Stimulated activated naive B cell treated with anti-CD40 and anti-IgM and Interleukin-4, amounts not matched to agents 10 μg/mL and 1 μg/mL and 100 μg/mL, for 72 hours (primary cell): ENCODE data around the gene KLHL3.

Source experiments
- ATAC-seq, 2 donors: fragments of 150-1000 bp; cut with Tn5 transposase; replicated peaks; 2 replicates each; pipeline ENCODE4 v1.10.0; 2021; ENCODE audit warnings: moderate library complexity in 1 of 2
- DNase-seq: peaks from one replicate; pipeline ENCODE4 v3.0.0; 2021
- H3K27ac Mint-ChIP-seq: one replicate; pipeline ENCODE4 v1.8.0; 2022; ENCODE audit warnings: mild to moderate bottlenecking, mixed read lengths
- H3K27me3 Mint-ChIP-seq, 2 donors: one replicate each; pipeline ENCODE4 v1.8.0; 2022; ENCODE audit warnings: mixed read lengths in 2 of 2
- H3K36me3 Mint-ChIP-seq, 2 donors: one replicate each; pipeline ENCODE4 v1.8.0; 2022; ENCODE audit warnings: mixed read lengths in 2 of 2, mild to moderate bottlenecking in 1 of 2
- H3K4me1 Mint-ChIP-seq, 2 donors: one replicate each; pipeline ENCODE4 v1.8.0; 2022; ENCODE audit warnings: mixed read lengths in 2 of 2, mild to moderate bottlenecking in 1 of 2
- H3K4me3 Mint-ChIP-seq, 2 donors: one replicate each; pipeline ENCODE4 v1.8.0; 2022; ENCODE audit warnings: mild to moderate bottlenecking in 2 of 2, mixed read lengths in 2 of 2, moderate library complexity in 1 of 2
- H3K9me3 Mint-ChIP-seq, 2 donors: one replicate each; pipeline ENCODE4 v1.8.0; 2022; ENCODE audit warnings: mixed read lengths in 2 of 2, mild to moderate bottlenecking in 1 of 2

The KLHL3 gene

GRCh38 chr5:137734962-137735554, 831 bp downstream of the KLHL3 start:
- H3K4me3 Mint-ChIP-seq, result no peak overlapping the region
- ATAC-seq (peak; percentile 49 to 54), DNase-seq (no peak)
- peaks cover 0 to 5% of the 10 kb centered on the region in 2 donors for H3K36me3 Mint-ChIP-seq
- peaks cover 2 to 3% of the 10 kb centered on the region in 2 donors for H3K9me3 Mint-ChIP-seq
- H3K27ac Mint-ChIP-seq, result no peak overlapping the region
- H3K4me1 Mint-ChIP-seq, result peaks cover 0 to 9% of the 10 kb centered on the region in 2 donors
- H3K27me3 Mint-ChIP-seq, result no peaks in the 10 kb centered on the region

GRCh38 chr5:137734331-137734730, 1.6 kb downstream of the KLHL3 start:
- peaks cover 0 to 5% of the 10 kb centered on the region in 2 donors for H3K36me3 Mint-ChIP-seq
- ATAC-seq (no peak), DNase-seq (no peak)
- no peak overlapping the region for H3K4me3 Mint-ChIP-seq
- peaks cover 2 to 3% of the 10 kb centered on the region in 2 donors for H3K9me3 Mint-ChIP-seq
- H3K4me1 Mint-ChIP-seq, result peaks cover 0 to 9% of the 10 kb centered on the region in 2 donors
- H3K27ac Mint-ChIP-seq, result no peak overlapping the region
- no peaks in the 10 kb centered on the region for H3K27me3 Mint-ChIP-seq

- peaks cover 0 to 5% of the 10 kb centered on the region in 2 donors for H3K36me3 Mint-ChIP-seq
- peaks cover 2 to 3% of the 10 kb centered on the region in 2 donors for H3K9me3 Mint-ChIP-seq
- H3K27ac Mint-ChIP-seq, result no peak overlapping the region
- H3K4me3 Mint-ChIP-seq, result no peak overlapping the region
- peaks cover 0 to 9% of the 10 kb centered on the region in 2 donors for H3K4me1 Mint-ChIP-seq
- no peaks in the 10 kb centered on the region for H3K27me3 Mint-ChIP-seq
- ATAC-seq (no peak), DNase-seq (no peak)
Observed at GRCh38 chr5:137733922-137734321, 2.0 kb downstream of the KLHL3 start.

GRCh38 chr5:137733006-137733405, 2.9 kb downstream of the KLHL3 start:
- Mint-ChIP-seq H3K36me3 (peaks cover 0 to 4% of the 10 kb centered on the region in 2 donors), H3K9me3 (peaks cover 2% of the 10 kb centered on the region in 2 donors), H3K27ac (no peak overlapping the region), H3K27me3 (no peaks in the 10 kb centered on the region), H3K4me3 (no peak overlapping the region), H3K4me1 (peaks cover 0 to 9% of the 10 kb centered on the region in 2 donors)
- ATAC-seq, result no peak
- no peak for DNase-seq

- no peaks in the 10 kb centered on the region for H3K9me3 Mint-ChIP-seq
- ATAC-seq (no peak), DNase-seq (no peak)
- H3K27ac Mint-ChIP-seq, result no peak overlapping the region
- no peak overlapping the region for H3K4me3 Mint-ChIP-seq
- H3K27me3 Mint-ChIP-seq, result no peaks in the 10 kb centered on the region
- peaks cover 0 to 6% of the 10 kb centered on the region in 2 donors for H3K4me1 Mint-ChIP-seq
- H3K36me3 Mint-ChIP-seq, result no peaks in the 10 kb centered on the region
Observed at GRCh38 chr5:137731176-137731575, 4.7 kb downstream of the KLHL3 start.

- no peaks in the 10 kb centered on the region for H3K9me3 Mint-ChIP-seq
- peaks cover 0 to 6% of the 10 kb centered on the region in 2 donors for H3K4me1 Mint-ChIP-seq
- no peak for DNase-seq
- ATAC-seq, result no peak
- H3K27me3 Mint-ChIP-seq, result no peaks in the 10 kb centered on the region
- H3K36me3 Mint-ChIP-seq, result no peaks in the 10 kb centered on the region
- no peak overlapping the region for H3K4me3 Mint-ChIP-seq
- H3K27ac Mint-ChIP-seq, result no peak overlapping the region
Observed at GRCh38 chr5:137730336-137730735, 5.6 kb downstream of the KLHL3 start.

- no peak for ATAC-seq
- DNase-seq, result no peak
Observed at GRCh38 chr5:137728048-137728447, 7.8 kb downstream of the KLHL3 start.

GRCh38 chr5:137727623-137728022, 8.3 kb downstream of the KLHL3 start:
- no peak for DNase-seq
- H3K4me3 Mint-ChIP-seq, result no peak overlapping the region
- H3K36me3 Mint-ChIP-seq, result no peaks in the 10 kb centered on the region
- no peak overlapping the region for H3K27ac Mint-ChIP-seq
- H3K27me3 Mint-ChIP-seq, result no peaks in the 10 kb centered on the region
- no peaks in the 10 kb centered on the region for H3K4me1 Mint-ChIP-seq
- no peaks in the 10 kb centered on the region for H3K9me3 Mint-ChIP-seq
- no peak for ATAC-seq

More at GRCh38 chr5:137728048-137728447, 7.8 kb downstream of the KLHL3 start:
- Mint-ChIP-seq H3K4me1 (no peaks in the 10 kb centered on the region), H3K27me3 (no peaks in the 10 kb centered on the region), H3K9me3 (no peaks in the 10 kb centered on the region), H3K27ac (no peak overlapping the region), H3K4me3 (no peak overlapping the region), H3K36me3 (no peaks in the 10 kb centered on the region)

- no peaks in the 10 kb centered on the region for H3K27me3 Mint-ChIP-seq
- H3K36me3 Mint-ChIP-seq, result no peaks in the 10 kb centered on the region
- no peak overlapping the region for H3K4me3 Mint-ChIP-seq
- no peak for DNase-seq
- H3K4me1 Mint-ChIP-seq, result no peaks in the 10 kb centered on the region
- no peak overlapping the region for H3K27ac Mint-ChIP-seq
- no peaks in the 10 kb centered on the region for H3K9me3 Mint-ChIP-seq
- no peak for ATAC-seq
Observed at GRCh38 chr5:137724251-137724650, 11.6 kb downstream of the KLHL3 start.

GRCh38 chr5:137718611-137719010, 17.3 kb downstream of the KLHL3 start:
- ATAC-seq (no peak), DNase-seq (no peak)
- no peak overlapping the region for H3K4me3 Mint-ChIP-seq
- H3K27me3 Mint-ChIP-seq, result no peaks in the 10 kb centered on the region
- H3K4me1 Mint-ChIP-seq, result no peaks in the 10 kb centered on the region
- peaks cover 0 to 7% of the 10 kb centered on the region in 2 donors for H3K36me3 Mint-ChIP-seq
- H3K27ac Mint-ChIP-seq, result no peak overlapping the region
- peaks cover 3 to 11% of the 10 kb centered on the region in 2 donors for H3K9me3 Mint-ChIP-seq

GRCh38 chr5:137716337-137716736, 19.6 kb downstream of the KLHL3 start:
- Mint-ChIP-seq H3K4me3 (no peak overlapping the region), H3K27me3 (no peaks in the 10 kb centered on the region), H3K27ac (no peak overlapping the region), H3K4me1 (no peaks in the 10 kb centered on the region), H3K9me3 (peaks cover 3 to 11% of the 10 kb centered on the region in 2 donors), H3K36me3 (peaks cover 0 to 19% of the 10 kb centered on the region in 2 donors)
- no peak for ATAC-seq
- no peak for DNase-seq

GRCh38 chr5:137715456-137715855, 20.4 kb downstream of the KLHL3 start:
- ATAC-seq, result no peak
- peaks cover 0 to 22% of the 10 kb centered on the region in 2 donors for H3K36me3 Mint-ChIP-seq
- H3K27ac Mint-ChIP-seq, result no peak overlapping the region
- peaks cover 3 to 11% of the 10 kb centered on the region in 2 donors for H3K9me3 Mint-ChIP-seq
- H3K27me3 Mint-ChIP-seq, result no peaks in the 10 kb centered on the region
- H3K4me3 Mint-ChIP-seq, result no peak overlapping the region
- no peak for DNase-seq
- no peaks in the 10 kb centered on the region for H3K4me1 Mint-ChIP-seq

GRCh38 chr5:137714946-137715345, 20.9 kb downstream of the KLHL3 start:
- H3K4me3 Mint-ChIP-seq, result no peak overlapping the region
- no peak overlapping the region for H3K27ac Mint-ChIP-seq
- peaks cover 0 to 22% of the 10 kb centered on the region in 2 donors for H3K36me3 Mint-ChIP-seq

GRCh38 chr5:137714494-137714893, 21.4 kb downstream of the KLHL3 start:
- H3K4me1 Mint-ChIP-seq, result no peaks in the 10 kb centered on the region
- no peak for DNase-seq
- H3K27ac Mint-ChIP-seq, result no peak overlapping the region
- H3K27me3 Mint-ChIP-seq, result no peaks in the 10 kb centered on the region
- H3K9me3 Mint-ChIP-seq, result peaks cover 3 to 11% of the 10 kb centered on the region in 2 donors
- peaks cover 0 to 22% of the 10 kb centered on the region in 2 donors for H3K36me3 Mint-ChIP-seq
- H3K4me3 Mint-ChIP-seq, result no peak overlapping the region
- ATAC-seq, result no peak

More at GRCh38 chr5:137714946-137715345, 20.9 kb downstream of the KLHL3 start:
- ATAC-seq, result no peak
- Mint-ChIP-seq H3K4me1 (no peaks in the 10 kb centered on the region), H3K9me3 (peaks cover 3 to 11% of the 10 kb centered on the region in 2 donors), H3K27me3 (no peaks in the 10 kb centered on the region)
- DNase-seq, result no peak

- Mint-ChIP-seq H3K9me3 (peaks cover 3 to 11% of the 10 kb centered on the region in 2 donors), H3K27ac (no peak overlapping the region), H3K4me3 (no peak overlapping the region), H3K36me3 (peaks cover 5 to 32% of the 10 kb centered on the region in 2 donors), H3K4me1 (no peaks in the 10 kb centered on the region), H3K27me3 (no peaks in the 10 kb centered on the region)
- ATAC-seq, result no peak
- no peak for DNase-seq
Observed at GRCh38 chr5:137712139-137712667, 23.7 kb downstream of the KLHL3 start.
